ENCODE data around the gene CIDEC. TPM values are rescaled to one million over a fixed set of nuclear protein-coding genes. Genes with fewer than 3 reads are reported as not detected.
A peak's percentile ranks its signal among the peaks of the same experiment; 100 is the strongest.

The CIDEC gene, protein sequence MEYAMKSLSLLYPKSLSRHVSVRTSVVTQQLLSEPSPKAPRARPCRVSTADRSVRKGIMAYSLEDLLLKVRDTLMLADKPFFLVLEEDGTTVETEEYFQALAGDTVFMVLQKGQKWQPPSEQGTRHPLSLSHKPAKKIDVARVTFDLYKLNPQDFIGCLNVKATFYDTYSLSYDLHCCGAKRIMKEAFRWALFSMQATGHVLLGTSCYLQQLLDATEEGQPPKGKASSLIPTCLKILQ
- polyA plus RNA-seq (2012; ENCODE audit: insufficient read depth, insufficient read length), result not detected

DNA sequence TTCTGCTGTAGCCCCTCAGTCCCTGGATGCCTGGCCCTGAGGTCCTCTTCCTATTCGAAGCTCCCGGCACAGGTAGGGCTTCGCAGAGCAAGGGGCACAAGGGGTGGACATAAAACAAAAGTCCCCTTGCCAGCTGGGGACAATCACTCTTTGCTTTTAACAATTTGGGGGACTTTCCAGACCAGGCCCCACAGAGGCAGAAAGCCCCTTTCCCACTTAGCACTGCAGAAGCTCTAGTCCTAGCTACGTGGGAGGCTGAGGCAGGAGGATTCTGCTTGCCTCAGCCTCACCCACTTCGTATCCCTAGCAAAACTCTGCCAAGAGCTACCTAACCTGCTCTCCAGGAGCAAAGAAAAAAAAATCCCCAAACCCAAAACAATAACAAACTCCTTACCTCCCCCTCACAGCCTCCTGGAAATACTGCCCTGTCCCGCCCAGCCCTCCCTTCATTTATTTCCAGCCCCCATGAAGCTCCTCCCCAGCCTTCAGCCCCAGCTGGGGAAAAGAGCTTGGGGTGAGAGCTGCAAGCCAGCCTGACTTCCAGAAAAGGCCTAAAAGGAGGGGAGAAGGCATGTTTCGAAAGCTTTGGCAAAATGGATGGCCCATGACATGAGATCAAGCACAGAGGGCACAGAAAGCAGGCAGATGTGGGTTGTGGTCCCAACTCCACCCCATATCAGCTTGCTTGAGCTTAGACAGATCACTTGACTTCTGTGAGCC is at the start of gene CIDEC:
Gene CIDEC, minus strand, starts transcription at position 424 of the 720 bp plus-strand sequence. CDS start 1,767 bp downstream, outside the sequence.
- no peak for DNase-seq (ENCODE audit: low read depth, low spot score)
- no peak within 1 kb of the TSS for H3K4me3 ChIP-seq (ENCODE audit: low read length)

DNA sequence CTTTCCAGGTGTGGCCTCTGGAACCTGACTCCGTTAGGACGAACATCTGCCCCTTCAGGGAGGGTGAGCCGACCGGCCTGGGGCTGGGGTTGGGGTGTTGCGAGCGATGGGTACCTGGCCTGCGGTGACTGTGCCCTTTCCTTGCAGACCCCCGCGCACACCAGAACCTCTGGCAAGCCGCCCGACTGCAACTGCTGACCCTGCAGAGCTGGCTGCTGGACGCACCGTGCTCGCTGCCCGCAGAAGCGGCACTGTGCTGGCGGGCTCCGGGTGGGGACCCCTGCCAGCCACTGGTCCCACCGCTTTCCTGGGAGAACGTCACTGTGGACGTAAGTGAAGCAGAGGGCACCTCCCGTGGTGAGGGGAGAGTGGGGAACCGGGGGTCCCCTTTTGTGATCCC is 48.1 kb upstream of the CIDEC start:
- DNase-seq (ENCODE audit: low read depth, low spot score), result no peak
- H3K4me3 ChIP-seq (ENCODE audit: low read length), result no peak overlapping the region

DNA sequence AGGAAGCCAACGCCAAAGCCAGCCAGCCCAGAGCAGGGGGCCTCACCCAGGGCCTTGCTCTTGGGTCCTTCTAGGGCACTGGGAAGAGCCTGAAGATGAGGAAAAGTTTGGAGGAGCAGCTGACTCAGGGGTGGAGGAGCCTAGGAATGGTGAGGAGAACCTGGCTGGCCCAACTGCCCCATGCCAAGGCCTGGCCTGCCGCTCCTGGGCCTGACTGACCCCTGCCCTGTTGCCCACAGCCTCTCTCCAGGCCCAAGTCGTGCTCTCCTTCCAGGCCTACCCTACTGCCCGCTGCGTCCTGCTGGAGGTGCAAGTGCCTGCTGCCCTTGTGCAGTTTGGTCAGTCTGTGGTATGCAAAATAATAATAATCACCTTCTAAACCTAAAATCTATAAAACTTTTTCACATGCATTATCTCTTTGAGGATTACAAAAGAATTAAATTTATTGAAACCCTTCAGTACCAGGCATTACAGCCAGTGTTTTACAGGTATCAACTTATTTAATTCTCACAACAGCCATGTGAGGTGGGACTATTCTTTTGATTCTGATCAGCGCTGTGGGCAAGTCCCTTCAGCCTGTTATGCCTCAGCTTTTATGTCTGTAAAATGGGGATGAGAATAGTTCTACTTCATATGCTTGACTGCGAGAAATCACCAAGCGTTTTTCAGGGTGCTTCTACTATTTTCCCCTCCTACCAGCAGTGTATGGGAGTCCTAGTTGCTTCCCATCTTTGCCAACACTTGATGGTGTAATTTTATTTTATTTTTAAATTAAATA is 38.4 kb upstream of the CIDEC start:
- no peak for DNase-seq (ENCODE audit: low read depth, low spot score)
- no peak overlapping the region for H3K4me3 ChIP-seq (ENCODE audit: low read length)

DNA sequence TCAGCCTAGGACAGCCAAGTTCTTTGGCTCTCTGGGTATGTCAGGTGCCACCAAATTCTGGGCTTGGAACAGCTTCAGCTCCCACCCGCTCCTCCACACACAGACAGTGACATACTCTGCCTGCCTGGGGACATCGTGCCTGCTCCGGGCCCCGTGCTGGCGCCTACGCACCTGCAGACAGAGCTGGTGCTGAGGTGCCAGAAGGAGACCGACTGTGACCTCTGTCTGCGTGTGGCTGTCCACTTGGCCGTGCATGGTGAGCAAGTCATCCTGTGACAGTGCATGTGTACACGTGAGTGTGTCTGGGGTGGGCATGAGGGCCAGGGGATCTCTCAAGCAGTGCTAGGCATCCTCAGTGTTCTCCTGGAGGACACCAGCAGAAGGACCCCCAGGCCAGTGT is 37.8 kb upstream of the CIDEC start:
- H3K4me3 ChIP-seq (ENCODE audit: low read length), result no peak overlapping the region
- DNase-seq (ENCODE audit: low read depth, low spot score), result no peak

DNA sequence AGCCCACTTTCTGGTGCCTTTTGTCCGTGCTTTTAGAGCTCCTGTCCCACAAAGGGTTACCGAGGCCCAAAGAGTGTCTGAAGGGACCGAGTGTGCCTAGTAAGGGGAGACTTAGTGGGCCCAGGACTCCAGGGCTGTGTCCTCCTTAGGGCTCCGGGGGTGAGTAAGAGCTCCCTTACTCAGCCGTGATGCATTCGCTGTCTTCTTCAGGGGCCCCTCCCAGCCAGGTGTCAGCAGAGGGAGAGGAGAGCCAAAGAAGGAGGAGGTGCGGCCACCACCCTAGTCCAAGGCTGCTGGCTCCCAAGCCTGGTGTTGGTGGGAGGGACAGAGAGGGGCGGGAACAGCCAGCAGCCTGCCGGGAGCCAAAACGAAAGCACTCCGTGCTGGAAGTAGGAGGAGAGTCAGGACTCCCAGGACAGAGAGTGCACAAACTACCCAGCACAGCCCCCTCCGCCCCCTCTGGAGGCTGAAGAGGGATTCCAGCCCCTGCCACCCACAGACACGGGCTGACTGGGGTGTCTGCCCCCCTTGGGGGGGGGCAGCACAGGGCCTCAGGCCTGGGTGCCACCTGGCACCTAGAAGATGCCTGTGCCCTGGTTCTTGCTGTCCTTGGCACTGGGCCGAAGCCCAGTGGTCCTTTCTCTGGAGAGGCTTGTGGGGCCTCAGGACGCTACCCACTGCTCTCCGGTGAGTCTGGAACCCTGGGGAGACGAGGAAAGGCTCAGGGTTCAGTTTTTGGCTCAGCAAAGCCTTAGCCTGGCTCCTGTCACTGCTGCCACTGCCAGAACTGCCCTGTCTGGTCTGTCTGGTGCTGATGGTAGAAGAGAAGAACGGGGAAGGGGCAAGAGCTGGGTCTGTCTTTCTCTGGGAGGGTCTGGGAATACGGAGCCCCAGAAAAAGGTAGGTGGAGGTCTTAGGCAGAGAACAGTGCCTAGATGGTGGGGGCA is 37.0 kb upstream of the CIDEC start, which contains the start of gene IL17RC:
Gene IL17RC, plus strand, starts transcription at position 365 of the 947 bp plus-strand sequence. Its CDS starts 218 bp downstream, at position 583.
- DNase-seq (ENCODE audit: low read depth, low spot score), result no peak
- H3K4me3 ChIP-seq (ENCODE audit: low read length), result no peak within 1 kb of the TSS

DNA sequence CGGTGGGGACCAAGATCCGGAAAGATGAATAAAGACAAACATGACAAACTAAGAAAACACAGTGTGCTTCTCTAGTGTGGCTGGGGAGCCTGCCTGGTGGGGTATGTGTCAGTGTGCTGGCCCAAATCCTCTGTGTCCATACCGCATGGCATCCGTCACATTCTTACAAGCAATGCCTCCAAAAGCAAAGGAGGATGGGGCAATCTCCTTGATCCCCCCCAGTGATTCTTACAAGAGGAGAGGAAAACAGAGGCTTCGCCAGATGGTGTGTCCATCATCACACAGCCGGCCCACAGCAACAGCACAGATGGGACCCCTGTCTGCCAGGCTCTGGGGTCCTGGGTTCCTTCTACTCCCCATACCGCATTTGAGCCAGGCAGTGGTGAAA is 36.3 kb upstream of the CIDEC start:
- no peak for DNase-seq (ENCODE audit: low read depth, low spot score)
- no peak overlapping the region for H3K4me3 ChIP-seq (ENCODE audit: low read length)

DNA sequence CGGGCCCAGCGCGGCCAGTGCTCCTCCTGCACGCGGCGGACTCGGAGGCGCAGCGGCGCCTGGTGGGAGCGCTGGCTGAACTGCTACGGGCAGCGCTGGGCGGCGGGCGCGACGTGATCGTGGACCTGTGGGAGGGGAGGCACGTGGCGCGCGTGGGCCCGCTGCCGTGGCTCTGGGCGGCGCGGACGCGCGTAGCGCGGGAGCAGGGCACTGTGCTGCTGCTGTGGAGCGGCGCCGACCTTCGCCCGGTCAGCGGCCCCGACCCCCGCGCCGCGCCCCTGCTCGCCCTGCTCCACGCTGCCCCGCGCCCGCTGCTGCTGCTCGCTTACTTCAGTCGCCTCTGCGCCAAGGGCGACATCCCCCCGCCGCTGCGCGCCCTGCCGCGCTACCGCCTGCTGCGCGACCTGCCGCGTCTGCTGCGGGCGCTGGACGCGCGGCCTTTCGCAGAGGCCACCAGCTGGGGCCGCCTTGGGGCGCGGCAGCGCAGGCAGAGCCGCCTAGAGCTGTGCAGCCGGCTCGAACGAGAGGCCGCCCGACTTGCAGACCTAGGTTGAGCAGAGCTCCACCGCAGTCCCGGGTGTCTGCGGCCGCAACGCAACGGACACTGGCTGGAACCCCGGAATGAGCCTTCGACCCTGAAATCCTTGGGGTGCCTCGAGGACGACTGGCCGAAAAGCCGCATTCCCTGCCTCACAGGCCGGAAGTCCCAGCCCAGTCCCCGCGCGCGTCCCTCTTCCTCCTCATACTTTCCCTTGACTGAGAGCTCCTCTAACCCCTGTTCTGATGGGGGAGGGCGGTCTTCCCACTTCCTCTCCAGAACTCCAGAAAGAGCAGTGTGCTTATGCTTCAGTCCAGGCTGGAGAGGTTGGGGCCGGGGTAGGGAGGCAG is 35.4 kb upstream of the CIDEC start:
- H3K4me3 ChIP-seq (ENCODE audit: low read length), result no peak overlapping the region
- DNase-seq (ENCODE audit: low read depth, low spot score), result no peak

DNA sequence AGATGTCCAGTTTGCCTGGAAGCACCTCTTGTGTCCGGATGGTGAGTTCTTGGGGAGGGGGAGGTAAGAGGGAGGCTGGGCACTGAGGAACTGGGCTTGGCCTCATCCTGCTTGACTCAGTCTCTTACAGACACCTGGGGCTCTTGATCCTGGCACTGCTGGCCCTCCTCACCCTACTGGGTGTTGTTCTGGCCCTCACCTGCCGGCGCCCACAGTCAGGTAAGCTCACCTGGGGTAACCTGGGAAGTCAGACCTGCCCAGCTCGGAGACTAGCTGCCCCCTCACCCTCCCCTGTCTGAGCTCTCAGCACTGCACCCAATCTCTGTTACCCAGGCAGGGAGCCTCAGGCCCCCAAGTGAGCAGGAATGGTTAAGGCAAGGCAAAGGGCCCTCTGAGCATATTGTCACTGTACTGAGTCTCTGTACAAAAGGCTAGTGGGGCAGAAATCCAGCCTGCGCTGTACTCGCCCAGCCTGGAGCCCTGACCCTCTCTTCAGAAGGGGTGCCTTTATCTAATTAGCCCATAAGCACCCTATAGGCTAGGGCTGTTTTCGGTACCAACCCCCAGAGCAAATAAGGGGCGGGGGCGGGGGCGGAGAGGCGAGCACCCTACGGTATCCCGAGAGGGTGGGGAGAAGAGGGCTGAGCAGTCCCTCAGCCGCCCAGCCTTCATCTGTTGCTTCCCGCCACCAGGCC is 34.7 kb upstream of the CIDEC start:
- H3K4me3 ChIP-seq (ENCODE audit: low read length), result no peak overlapping the region

DNA sequence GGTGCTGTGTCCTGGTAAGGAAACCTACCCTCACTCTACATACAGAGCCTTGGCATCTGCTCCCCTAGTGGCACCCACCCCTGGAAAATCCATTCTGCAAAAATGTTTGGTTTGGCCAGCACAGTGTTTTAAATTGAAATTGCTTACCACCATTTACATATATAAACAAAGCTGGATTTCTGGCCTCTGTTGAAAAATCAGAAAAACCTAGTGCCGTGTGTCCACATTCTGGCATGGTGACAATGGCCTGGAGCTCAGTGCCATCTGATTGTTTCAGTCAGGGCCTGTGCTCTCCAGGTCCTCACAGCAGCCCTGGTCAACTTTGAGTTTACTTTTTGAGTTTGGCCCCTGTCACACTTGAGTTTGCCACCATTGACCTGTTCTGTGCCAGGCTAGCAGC is 34.0 kb upstream of the CIDEC start:
- no peak overlapping the region for H3K4me3 ChIP-seq (ENCODE audit: low read length)
- no peak for DNase-seq (ENCODE audit: low read depth, low spot score)

More for the DNA sequence above, 34.7 kb upstream of the CIDEC start:
- DNase-seq (ENCODE audit: low read depth, low spot score), result no peak

DNA sequence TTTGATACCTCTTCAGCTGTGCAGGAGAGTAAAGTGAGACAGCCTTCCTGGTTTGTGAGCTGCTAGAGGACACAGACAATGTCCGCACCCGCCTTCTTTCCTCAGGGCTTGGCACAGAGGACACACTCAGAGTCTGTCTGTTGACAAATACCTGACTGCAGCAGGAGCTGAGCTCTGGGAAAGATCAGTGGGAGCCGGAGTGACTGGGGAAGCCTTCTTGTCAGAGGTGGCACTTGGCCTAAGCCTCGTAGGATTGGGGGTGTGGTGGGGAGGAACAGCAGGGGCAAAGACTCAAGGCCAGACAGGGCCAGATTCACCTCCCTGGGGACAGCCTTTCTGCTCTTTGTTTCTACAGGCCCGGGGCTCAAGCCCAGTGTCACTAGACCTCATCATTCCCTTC is 33.5 kb upstream of the CIDEC start:
- no peak for DNase-seq (ENCODE audit: low read depth, low spot score)
- no peak overlapping the region for H3K4me3 ChIP-seq (ENCODE audit: low read length)

DNA sequence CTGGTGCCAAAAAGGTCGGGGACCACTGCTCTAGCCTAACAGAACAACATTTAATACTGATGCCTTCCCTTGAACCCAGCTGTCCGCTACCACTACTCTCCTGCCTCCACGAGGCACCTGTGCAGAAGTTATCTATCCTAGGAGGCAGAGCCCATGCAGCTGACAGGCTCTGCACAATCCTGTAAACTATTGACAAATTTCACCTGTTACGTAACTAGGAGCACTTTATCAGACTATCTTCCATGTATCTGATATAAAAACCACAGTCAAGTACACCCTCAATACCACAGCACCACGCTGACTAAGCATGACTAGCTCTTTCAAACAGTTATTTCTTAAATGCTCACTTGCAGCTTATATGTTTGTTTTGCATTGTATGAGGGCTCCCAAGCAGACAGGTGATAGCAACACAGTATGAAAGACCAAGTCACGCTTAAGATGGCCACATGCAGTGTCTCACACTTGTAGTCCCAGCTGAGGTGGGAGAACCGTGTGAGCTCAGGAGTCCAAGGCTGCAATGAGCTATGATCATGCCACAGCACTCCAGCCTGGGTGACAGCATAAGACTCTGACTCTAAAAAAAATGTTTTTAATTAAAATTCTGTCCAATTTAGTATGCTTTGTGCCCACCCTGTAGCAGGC is 32.4 kb upstream of the CIDEC start:
- peak; percentile 18 for DNase-seq (ENCODE audit: low read depth, low spot score)
- no peak overlapping the region for H3K4me3 ChIP-seq (ENCODE audit: low read length)

DNA sequence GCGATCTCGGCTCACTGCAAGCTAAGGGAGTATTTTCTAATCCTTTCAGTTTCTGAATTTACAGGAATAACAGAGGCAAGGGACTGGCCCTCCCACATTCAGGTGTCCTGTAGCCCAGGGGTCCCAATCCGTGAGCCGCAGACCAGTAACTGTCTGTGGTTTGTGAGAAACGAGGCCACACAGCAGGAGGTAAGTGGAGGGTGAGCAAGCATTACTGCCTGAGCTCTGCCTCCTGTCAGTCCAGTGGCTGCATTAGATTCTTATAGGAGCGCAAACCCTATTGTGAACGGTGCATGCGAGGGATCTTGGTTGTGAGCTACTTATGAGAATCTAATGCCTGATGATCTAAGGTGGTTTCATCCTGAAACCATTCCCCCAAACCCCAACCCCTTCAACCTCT is 31.8 kb upstream of the CIDEC start:
- DNase-seq (ENCODE audit: low read depth, low spot score), result no peak
- no peak overlapping the region for H3K4me3 ChIP-seq (ENCODE audit: low read length)

DNA sequence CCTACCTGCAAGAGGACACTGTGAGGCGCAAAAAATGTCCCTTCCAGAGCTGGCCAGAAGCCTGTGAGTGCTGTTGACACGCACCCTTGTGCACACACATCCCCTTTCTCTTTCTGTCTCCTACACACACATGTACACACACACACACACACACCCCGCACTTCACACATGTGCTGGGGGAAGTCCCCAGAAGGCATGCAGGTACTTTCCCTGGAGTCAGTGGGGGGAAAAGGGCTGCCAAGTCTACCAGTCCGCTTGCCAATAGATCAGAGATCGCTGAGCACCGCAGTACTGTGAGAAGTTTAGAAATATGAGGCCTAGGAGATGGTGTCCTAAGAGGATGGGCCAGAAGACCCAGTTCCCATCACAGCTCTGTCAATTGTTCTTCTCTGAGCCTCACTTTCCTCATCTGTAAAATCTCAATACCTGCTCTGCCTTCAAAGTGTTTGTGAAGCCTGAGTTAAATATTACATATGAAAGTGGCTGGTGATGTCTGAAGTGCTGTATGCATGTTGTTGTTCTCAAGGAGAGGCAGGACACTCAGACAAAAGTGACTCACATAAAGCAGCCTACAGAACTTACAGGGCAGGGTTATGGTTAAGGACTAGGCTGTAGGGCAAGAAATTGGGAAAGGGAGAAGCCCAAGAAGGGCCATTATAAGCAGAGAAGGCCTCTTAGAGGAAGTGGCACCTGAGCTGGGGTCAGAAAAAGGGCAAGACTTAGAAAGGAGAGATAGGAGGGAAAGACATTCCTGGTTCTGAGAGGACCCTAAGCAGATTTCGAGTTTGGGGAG is 29.4 kb upstream of the CIDEC start:
- DNase-seq (ENCODE audit: low read depth, low spot score), result no peak
- no peak overlapping the region for H3K4me3 ChIP-seq (ENCODE audit: low read length)

DNA sequence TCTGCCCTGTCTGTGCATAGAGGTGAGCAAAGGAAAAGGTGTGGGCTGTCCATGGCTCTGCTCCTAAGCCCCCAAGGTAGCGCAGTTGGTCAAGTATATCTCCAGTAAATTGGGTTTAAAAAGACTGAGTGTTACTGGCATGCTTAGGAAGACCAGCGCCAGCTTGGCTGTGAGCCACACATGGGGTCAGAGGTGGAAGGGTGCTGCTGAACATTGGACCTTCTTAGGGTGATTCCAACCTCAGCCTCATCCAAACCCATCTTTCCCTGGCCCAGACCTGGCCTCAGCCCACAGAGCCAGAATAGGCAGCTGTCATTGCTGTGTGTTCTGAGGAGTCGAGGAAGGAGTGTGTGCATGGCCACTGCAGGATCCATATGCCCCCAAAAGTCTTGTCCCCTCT is 28.2 kb upstream of the CIDEC start:
- H3K4me3 ChIP-seq (ENCODE audit: low read length), result no peak overlapping the region
- no peak for DNase-seq (ENCODE audit: low read depth, low spot score)

DNA sequence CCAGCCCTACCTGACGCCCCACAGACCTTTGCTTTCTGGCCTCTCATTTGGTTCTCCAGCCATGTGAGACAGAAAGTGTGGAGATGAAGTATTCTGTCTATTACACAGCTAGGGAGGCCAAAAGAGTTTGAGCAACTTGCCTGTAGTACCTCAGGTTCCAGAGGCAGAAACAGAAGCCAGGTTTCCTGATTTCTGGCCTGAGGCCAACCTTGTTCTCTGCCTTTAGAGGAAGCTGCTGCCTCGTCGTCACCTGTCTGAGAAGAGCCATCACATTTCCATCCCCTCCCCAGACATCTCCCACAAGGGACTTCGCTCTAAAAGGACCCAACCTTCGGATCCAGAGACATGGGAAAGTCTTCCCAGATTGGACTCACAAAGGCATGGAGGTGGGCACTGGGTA is 26.4 kb upstream of the CIDEC start:
- H3K4me3 ChIP-seq (ENCODE audit: low read length), result no peak overlapping the region
- DNase-seq (ENCODE audit: low read depth, low spot score), result no peak

DNA sequence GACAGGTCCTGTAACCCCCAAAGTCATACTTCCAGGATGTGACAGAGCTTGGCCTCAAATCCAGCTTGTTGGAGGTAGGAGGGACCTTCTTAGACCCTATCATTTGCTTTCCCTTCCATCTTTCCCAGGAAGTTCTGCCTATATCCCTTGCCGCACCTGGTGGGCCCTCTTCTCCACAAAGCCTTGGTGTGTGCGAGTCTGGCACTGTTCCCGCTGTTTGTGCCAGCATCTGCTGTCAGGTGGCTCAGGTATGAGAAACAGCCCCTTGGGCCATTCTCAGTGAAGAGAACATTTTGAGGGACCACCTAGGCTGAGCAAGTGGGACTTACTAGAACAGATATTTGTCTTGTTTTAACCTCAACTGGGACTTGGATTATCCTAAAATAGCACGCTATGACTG is 23.9 kb upstream of the CIDEC start:
- H3K4me3 ChIP-seq (ENCODE audit: low read length), result no peak overlapping the region
- no peak for DNase-seq (ENCODE audit: low read depth, low spot score)

Measured in Jurkat, Clone E6-1 (cell line).